Testis (tissue), 2 donors: ENCODE data around the gene CREB3L1.

ENCODE experiments used
- CTCF ChIP-seq, 3 experiments: fragments of 450-650 bp in 2 of 3; fragments of 200-600 bp in 1 of 3; sonication (generic) in 1 of 3; IDR thresholded peaks; one replicate each; pipeline ENCODE4 v1.5.1; 2016 to 2019; ENCODE audit warnings: antibody characterized with exemption in 3 of 3, mild to moderate bottlenecking in 2 of 3, moderate library complexity in 1 of 3
- POLR2A ChIP-seq: fragments of 450-650 bp; IDR thresholded peaks from one replicate; pipeline ENCODE4 v1.6.1; 2017; ENCODE audit warnings: antibody characterized with exemption, mild to moderate bottlenecking, moderate library complexity

GRCh38 chr11:46334211-46334610, 56.7 kb downstream of the CREB3L1 start:
- no peak for TF ChIP-seq CTCF (IDR thresholded peaks at IDR 0.05)
- TF ChIP-seq POLR2A, result no peak
